ENCODE data around the gene GALNT18. TPM values are rescaled to one million over a fixed set of nuclear protein-coding genes. Genes with fewer than 3 reads are reported as not detected.

Gene GALNT18
- total RNA-seq, 2 experiments from 2014 or later: not detected

DNA sequence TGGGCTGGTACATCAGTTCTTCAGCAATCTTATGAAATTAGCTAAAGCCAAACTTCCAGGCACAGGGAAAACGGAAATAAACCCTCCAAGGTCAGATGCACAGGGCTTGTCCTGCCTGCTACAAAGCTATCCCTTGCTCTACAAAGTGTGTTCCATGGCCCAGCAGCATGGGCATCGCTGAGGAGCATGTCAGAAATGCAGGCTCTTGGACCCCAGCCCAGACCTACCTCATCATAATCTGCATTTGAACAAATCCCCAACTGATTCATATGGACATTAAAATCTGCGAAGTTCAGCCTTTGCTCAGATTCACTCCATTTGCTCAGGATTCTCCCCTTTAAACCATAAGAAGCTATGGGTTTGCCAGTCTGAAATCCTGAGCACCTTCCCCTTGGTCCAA, 139.1 kb downstream of the GALNT18 start:
- Histone ChIP-seq H3K79me2 (ENCODE audit: insufficient read depth, low read depth, low read length) (no peaks in the 10 kb centered on the region), H3K9me2 (ENCODE audit: insufficient read depth, low read length) (no peaks in the 10 kb centered on the region), H3K27ac (ENCODE audit: low read depth, low read length, poor library complexity, severe bottlenecking) (no peak overlapping the region), H3K36me3 (ENCODE audit: insufficient read depth, low read length) (no peaks in the 10 kb centered on the region), H3K4me2 (ENCODE audit: low read length) (no peak overlapping the region), H2AFZ (ENCODE audit: low read length) (no peak overlapping the region), H3K9me3 (ENCODE audit: low read length) (no peaks in the 10 kb centered on the region), H3K4me1 (ENCODE audit: insufficient read depth, low read length, poor library complexity, severe bottlenecking) (no peaks in the 10 kb centered on the region), H3K4me3 (ENCODE audit: low read depth, low read length, poor library complexity, severe bottlenecking) (no peak overlapping the region), H4K20me1 (ENCODE audit: insufficient read depth, low read length) (no peaks in the 10 kb centered on the region)
- POLR2A ChIA-PET: interaction anchor here (0.6 kb wide), 1 partner anchor 439 kb away, joined by 4 read pairs; no protein-coding TSS in a partner anchor
- intact Hi-C loops (cut with micrococcal nuclease; ENCODE audit: unreplicated experiment): no loop called here
- TF ChIP-seq, protein P1, sequence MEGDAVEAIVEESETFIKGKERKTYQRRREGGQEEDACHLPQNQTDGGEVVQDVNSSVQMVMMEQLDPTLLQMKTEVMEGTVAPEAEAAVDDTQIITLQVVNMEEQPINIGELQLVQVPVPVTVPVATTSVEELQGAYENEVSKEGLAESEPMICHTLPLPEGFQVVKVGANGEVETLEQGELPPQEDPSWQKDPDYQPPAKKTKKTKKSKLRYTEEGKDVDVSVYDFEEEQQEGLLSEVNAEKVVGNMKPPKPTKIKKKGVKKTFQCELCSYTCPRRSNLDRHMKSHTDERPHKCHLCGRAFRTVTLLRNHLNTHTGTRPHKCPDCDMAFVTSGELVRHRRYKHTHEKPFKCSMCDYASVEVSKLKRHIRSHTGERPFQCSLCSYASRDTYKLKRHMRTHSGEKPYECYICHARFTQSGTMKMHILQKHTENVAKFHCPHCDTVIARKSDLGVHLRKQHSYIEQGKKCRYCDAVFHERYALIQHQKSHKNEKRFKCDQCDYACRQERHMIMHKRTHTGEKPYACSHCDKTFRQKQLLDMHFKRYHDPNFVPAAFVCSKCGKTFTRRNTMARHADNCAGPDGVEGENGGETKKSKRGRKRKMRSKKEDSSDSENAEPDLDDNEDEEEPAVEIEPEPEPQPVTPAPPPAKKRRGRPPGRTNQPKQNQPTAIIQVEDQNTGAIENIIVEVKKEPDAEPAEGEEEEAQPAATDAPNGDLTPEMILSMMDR (conservative IDR thresholded peaks at IDR 0.05; ENCODE audit: low read length): no peak
- no peak for TF ChIP-seq EZH2phosphoT487 (IDR thresholded peaks at IDR 0.05; ENCODE audit: borderline replicate concordance, low read depth, low read length)
- CTCF ChIA-PET (ENCODE audit: unreplicated experiment): no interaction called here
- no TSS peak for BruUV-seq (replicated peaks)
- DNase-seq (ENCODE audit: low spot score): no peak

DNA sequence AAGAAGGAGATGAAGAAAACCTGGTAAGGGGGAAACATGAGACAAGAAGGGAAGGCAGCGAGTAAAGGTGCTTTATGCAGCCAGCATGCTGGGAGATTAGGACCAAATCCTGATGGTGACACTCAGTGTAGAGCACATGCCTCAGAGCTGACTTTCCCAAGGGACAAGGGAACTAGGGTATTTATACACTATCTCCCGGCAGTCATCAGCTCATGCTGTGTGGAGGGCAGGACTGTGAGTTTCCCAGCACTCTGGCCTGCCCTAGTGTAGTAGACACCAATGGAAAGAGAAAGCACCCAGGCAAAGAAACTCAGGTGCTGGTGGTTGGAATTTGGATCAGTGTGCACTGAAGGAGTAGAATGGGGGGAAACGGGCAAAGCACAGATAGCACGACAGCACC, 140.4 kb downstream of the GALNT18 start:
- TF ChIP-seq, protein P1 (conservative IDR thresholded peaks at IDR 0.05; ENCODE audit: low read length): no peak
- no peak for TF ChIP-seq EZH2phosphoT487 (IDR thresholded peaks at IDR 0.05; ENCODE audit: borderline replicate concordance, low read depth, low read length)
- no peak for DNase-seq (ENCODE audit: low spot score)
- Histone ChIP-seq H3K79me2 (ENCODE audit: insufficient read depth, low read depth, low read length) (no peaks in the 10 kb centered on the region), H4K20me1 (ENCODE audit: insufficient read depth, low read length) (no peaks in the 10 kb centered on the region), H3K9me2 (ENCODE audit: insufficient read depth, low read length) (no peaks in the 10 kb centered on the region), H3K4me3 (ENCODE audit: low read depth, low read length, poor library complexity, severe bottlenecking) (no peak overlapping the region), H2AFZ (ENCODE audit: low read length) (no peak overlapping the region), H3K4me1 (ENCODE audit: insufficient read depth, low read length, poor library complexity, severe bottlenecking) (no peaks in the 10 kb centered on the region), H3K4me2 (ENCODE audit: low read length) (no peak overlapping the region), H3K9me3 (ENCODE audit: low read length) (no peaks in the 10 kb centered on the region), H3K36me3 (ENCODE audit: insufficient read depth, low read length) (no peaks in the 10 kb centered on the region), H3K27ac (ENCODE audit: low read depth, low read length, poor library complexity, severe bottlenecking) (no peak overlapping the region)
- BruUV-seq (replicated peaks): no TSS peak
- ChIA-PET CTCF (ENCODE audit: unreplicated experiment) (no interaction called here), POLR2A (interaction anchor here (1.0 kb wide), 1 partner anchor 61 kb away, joined by 4 read pairs; no protein-coding TSS in a partner anchor)
- intact Hi-C loops (cut with micrococcal nuclease; ENCODE audit: unreplicated experiment): no loop called here

DNA sequence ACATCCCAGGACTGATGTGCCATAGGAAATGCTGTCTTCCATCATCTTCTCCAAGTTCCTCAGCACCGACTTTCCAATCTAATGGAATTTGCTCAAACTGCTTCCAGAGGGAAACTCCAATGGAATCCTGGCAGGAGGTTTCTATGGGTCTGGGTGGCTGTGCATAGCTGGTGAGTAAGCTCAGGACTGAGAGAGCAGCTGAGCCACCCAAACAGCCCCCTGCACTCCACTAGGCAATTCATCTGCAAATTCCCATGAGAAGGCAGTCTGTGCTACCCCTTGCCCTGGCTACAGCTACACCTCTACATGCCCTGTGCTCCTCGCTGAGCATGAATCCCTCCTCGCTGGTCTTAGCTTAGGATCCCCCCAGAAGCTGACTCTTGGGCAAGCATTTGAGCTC, 140.8 kb downstream of the GALNT18 start:
- ChIA-PET CTCF (ENCODE audit: unreplicated experiment) (no interaction called here), POLR2A (no interaction called here)
- no peak overlapping the region for H3K4me2 ChIP-seq (ENCODE audit: low read length)
- no peaks in the 10 kb centered on the region for H3K4me1 ChIP-seq (ENCODE audit: insufficient read depth, low read length, poor library complexity, severe bottlenecking)
- no peaks in the 10 kb centered on the region for H3K79me2 ChIP-seq (ENCODE audit: insufficient read depth, low read depth, low read length)
- H2AFZ ChIP-seq (ENCODE audit: low read length): no peak overlapping the region
- no peaks in the 10 kb centered on the region for H4K20me1 ChIP-seq (ENCODE audit: insufficient read depth, low read length)
- no peak overlapping the region for H3K27ac ChIP-seq (ENCODE audit: low read depth, low read length, poor library complexity, severe bottlenecking)
- BruUV-seq (replicated peaks): no TSS peak
- DNase-seq (ENCODE audit: low spot score): no peak
- no peaks in the 10 kb centered on the region for H3K36me3 ChIP-seq (ENCODE audit: insufficient read depth, low read length)
- H3K9me3 ChIP-seq (ENCODE audit: low read length): no peaks in the 10 kb centered on the region
- H3K4me3 ChIP-seq (ENCODE audit: low read depth, low read length, poor library complexity, severe bottlenecking): no peak overlapping the region
- H3K9me2 ChIP-seq (ENCODE audit: insufficient read depth, low read length): no peaks in the 10 kb centered on the region
- no peak for TF ChIP-seq EZH2phosphoT487 (IDR thresholded peaks at IDR 0.05; ENCODE audit: borderline replicate concordance, low read depth, low read length)
- TF ChIP-seq, protein P1 (conservative IDR thresholded peaks at IDR 0.05; ENCODE audit: low read length): no peak
- intact Hi-C loops (cut with micrococcal nuclease; ENCODE audit: unreplicated experiment): no loop called here

Measured in OCI-LY7 (cell line).